T47D (cell line): ENCODE data around the gene HRH3.

Experiments used
- DNase-seq, 2 experiments: peaks; one replicate each; pipeline versions ENCODE4 v3.0.0 to v3.0.0-alpha.2; 2011 to 2012; ENCODE audit warnings: low read depth in 1 of 2, low spot score in 1 of 2
- JUND ChIP-seq: IDR thresholded peaks from 2 replicates; pipeline ENCODE4 v1.6.1; 2012; ENCODE audit warnings: low read depth
- in situ Hi-C: cut with HindIII; loops from 2 replicates; pipeline ENCODE4 v1.10.0; 2016; ENCODE audit warnings: low sequenced_read_pairs, low pct_unique_long_range_greater_than_20kb

The HRH3 gene

GRCh38 chr20:62178316-62179161 is 41.5 kb downstream of the HRH3 start:
- in situ Hi-C loops: no loop called here
- TF ChIP-seq JUND: no peak

GRCh38 chr20:62177307-62177706 is 42.8 kb downstream of the HRH3 start:
- DNase-seq: no peak
- in situ Hi-C loops: no loop called here
- TF ChIP-seq JUND: no peak

More at GRCh38 chr20:62178316-62179161, 41.5 kb downstream of the HRH3 start:
- DNase-seq: no peak

- no peak for TF ChIP-seq JUND
- in situ Hi-C loops: no loop called here
Observed at GRCh38 chr20:62176866-62177265, 43.2 kb downstream of the HRH3 start.

GRCh38 chr20:62175711-62176110 is 44.4 kb downstream of the HRH3 start:
- no peak for TF ChIP-seq JUND
- in situ Hi-C loops: no loop called here
- no peak for DNase-seq

More at GRCh38 chr20:62176866-62177265, 43.2 kb downstream of the HRH3 start:
- DNase-seq: no peak

GRCh38 chr20:62174870-62175624 is 45.0 kb downstream of the HRH3 start:
- in situ Hi-C loops: no loop called here
- TF ChIP-seq JUND: no peak
- DNase-seq: no peak

GRCh38 chr20:62174021-62174804 is 45.9 kb downstream of the HRH3 start:
- DNase-seq: no peak
- no peak for TF ChIP-seq JUND
- in situ Hi-C loops: no loop called here

- in situ Hi-C loops: no loop called here
Observed at GRCh38 chr20:62172666-62173065, 47.4 kb downstream of the HRH3 start.

GRCh38 chr20:62171245-62171644 is 48.8 kb downstream of the HRH3 start:
- DNase-seq: no peak
- TF ChIP-seq JUND: no peak
- in situ Hi-C loops: no loop called here

More at GRCh38 chr20:62172666-62173065, 47.4 kb downstream of the HRH3 start:
- no peak for TF ChIP-seq JUND
- no peak for DNase-seq

- TF ChIP-seq JUND: no peak
- in situ Hi-C loops: no loop called here
- no peak for DNase-seq
Observed at GRCh38 chr20:62170536-62170935, 49.5 kb downstream of the HRH3 start.

- in situ Hi-C loops: no loop called here
- no peak for TF ChIP-seq JUND
- no peak for DNase-seq
Observed at GRCh38 chr20:62168890-62169435, 51.1 kb downstream of the HRH3 start.

GRCh38 chr20:62168061-62168460 is 52.0 kb downstream of the HRH3 start:
- in situ Hi-C loops: no loop called here
- no peak for DNase-seq
- TF ChIP-seq JUND: no peak

GRCh38 chr20:62167474-62167873 is 52.6 kb downstream of the HRH3 start:
- TF ChIP-seq JUND: no peak
- DNase-seq: no peak
- in situ Hi-C loops: no loop called here
